NCI-H82 (cell line): Measurements from ENCODE around the gene PLEKHG3.

Experiments
- DNase-seq: peaks from one replicate; lab custom pipeline; 2025; lab: John Stamatoyannopoulos, UW

PLEKHG3 gene

GRCh38 chr14:64746298-64747250 is 42.4 kb downstream of the PLEKHG3 start:
- DNase-seq = no peak

- no peak for DNase-seq
These were observed 43.1 kb downstream of the PLEKHG3 start for GRCh38 chr14:64747327-64747726.

GRCh38 chr14:64748521-64748920 is 44.3 kb downstream of the PLEKHG3 start:
- DNase-seq = no peak

- no peak for DNase-seq
These were observed 44.9 kb downstream of the PLEKHG3 start for GRCh38 chr14:64748995-64749714.

GRCh38 chr14:64752909-64753308 is 48.7 kb downstream of the PLEKHG3 start:
- no peak for DNase-seq

- no peak for DNase-seq
These were observed 49.1 kb downstream of the PLEKHG3 start for GRCh38 chr14:64753374-64753773.

- DNase-seq = no peak
These were observed 49.8 kb downstream of the PLEKHG3 start for GRCh38 chr14:64753999-64754398.

- no peak for DNase-seq
These were observed 50.5 kb downstream of the PLEKHG3 start for GRCh38 chr14:64754685-64755084.

GRCh38 chr14:64755781-64756221 is 51.6 kb downstream of the PLEKHG3 start:
- no peak for DNase-seq

- no peak for DNase-seq
These were observed 52.5 kb downstream of the PLEKHG3 start for GRCh38 chr14:64756712-64757111.

GRCh38 chr14:64757601-64758000 is 53.4 kb downstream of the PLEKHG3 start:
- DNase-seq = no peak

GRCh38 chr14:64758025-64758521 is 53.8 kb downstream of the PLEKHG3 start:
- no peak for DNase-seq

- peak; percentile 14 for DNase-seq
These were observed 54.7 kb downstream of the PLEKHG3 start for GRCh38 chr14:64758691-64759554.

- no peak for DNase-seq
These were observed 55.3 kb downstream of the PLEKHG3 start for GRCh38 chr14:64759555-64759938.

GRCh38 chr14:64760146-64760755 is 56.0 kb downstream of the PLEKHG3 start:
- DNase-seq = peak; percentile 56

- DNase-seq = peak; percentile 70
These were observed 56.7 kb downstream of the PLEKHG3 start for GRCh38 chr14:64760916-64761315.

GRCh38 chr14:64761441-64762043 is 57.3 kb downstream of the PLEKHG3 start:
- DNase-seq = peak; percentile 22

- peak; percentile 91 for DNase-seq
These were observed 58.1 kb downstream of the PLEKHG3 start for GRCh38 chr14:64762044-64763034.

GRCh38 chr14:64763085-64763782 is 59.0 kb downstream of the PLEKHG3 start:
- DNase-seq = peak; percentile 35
